Thoracic aorta endothelial cell (primary cell): ENCODE results near the gene CAMK1D. TPM values are rescaled to one million over a fixed set of nuclear protein-coding genes. Genes with fewer than 3 reads are reported as not detected.

Experiments used
- small RNA-seq: library from RNA; depleted of rRNA; stranded (forward); fragments of <200 nt; gene quantifications from one replicate; pipeline ENCODE3, GENCODE V24; 2012
- total RNA-seq: library from RNA; depleted of rRNA; stranded (reverse); fragments of >200 nt; gene quantifications from 2 replicates; pipeline ENCODE4 v1.2.3, GENCODE V29; 2012

CAMK1D gene
- 1.5 and 1.6 TPM in 2 replicates for total RNA-seq

GRCh38 chr10:12348870-12349628, at the start of gene CAMK1D:
CAMK1D (plus strand) TSS chr10:12349547.

Small RNA genes within 50 kb of the gene (small RNA-seq; reads per million reads assigned to genes)
- gene MIR4480 (not detected), gene MIR548Q (not detected), gene RF00279 (not detected), gene RN7SL198P (not detected), gene RNU6ATAC39P (not detected)

Other genes with a start within 250 kb of the CAMK1D start
- 6.6 and 10.8 TPM in 2 replicates for gene SEC61A2, start 219.9 kb upstream of the CAMK1D start, total RNA-seq
- 89.5 and 103 TPM in 2 replicates for gene NUDT5, start 153.7 kb upstream of the CAMK1D start, total RNA-seq
- 153 and 160 TPM in 2 replicates for gene CDC123, start 153.4 kb upstream of the CAMK1D start, total RNA-seq